ENCODE data around the gene ATG4C. TPM values are rescaled to one million over a fixed set of nuclear protein-coding genes. Genes with fewer than 3 reads are reported as not detected.
"Not testable (repeated sequence)": the region's sequence is repeated elsewhere in the genome, so short reads cannot be mapped to it uniquely, and the experiment has no call there.

ATG4C gene
- total RNA-seq, result 13.7 TPM
- long read RNA-seq, transcript ATG4C-201 (11 exons, 2,938 nt), result major isoform, 9 of 19 reads
- long read RNA-seq, transcript ATG4C-203 (11 exons, 2,890 nt), result minor isoform, 6 of 19 reads
- long read RNA-seq, partial matches to known transcripts, result 1 of 19 reads
- long read RNA-seq, other reads (novel, unspliced or antisense), result 3 of 19 reads

GRCh38 chr1:62783736-62784508 is at the start of gene ATG4C:
Gene ATG4C, plus strand, starts transcription at chr1:62784132. Its CDS starts 19,655 bp downstream, at chr1:62803787.
- ATAC-seq (peak; percentile 99), DNase-seq (peak; percentile 96)
- intact Hi-C loops (cut with DNase I), result no loop called here
- no peaks in the 10 kb centered on the region for H3K27me3 ChIP-seq
- H3K36me3 ChIP-seq, result no peaks in the 10 kb centered on the region
- no peaks in the 10 kb centered on the region for H3K4me1 ChIP-seq
- TF ChIP-seq CTCF (IDR thresholded peaks at IDR 0.05), result no peak
- H3K4me3 ChIP-seq, result peak within 1 kb of the TSS; percentile 75
- H3K9me3 ChIP-seq, result no peaks in the 10 kb centered on the region
- H3K27ac ChIP-seq, result peak within 1 kb of the TSS; percentile 95

DNA sequence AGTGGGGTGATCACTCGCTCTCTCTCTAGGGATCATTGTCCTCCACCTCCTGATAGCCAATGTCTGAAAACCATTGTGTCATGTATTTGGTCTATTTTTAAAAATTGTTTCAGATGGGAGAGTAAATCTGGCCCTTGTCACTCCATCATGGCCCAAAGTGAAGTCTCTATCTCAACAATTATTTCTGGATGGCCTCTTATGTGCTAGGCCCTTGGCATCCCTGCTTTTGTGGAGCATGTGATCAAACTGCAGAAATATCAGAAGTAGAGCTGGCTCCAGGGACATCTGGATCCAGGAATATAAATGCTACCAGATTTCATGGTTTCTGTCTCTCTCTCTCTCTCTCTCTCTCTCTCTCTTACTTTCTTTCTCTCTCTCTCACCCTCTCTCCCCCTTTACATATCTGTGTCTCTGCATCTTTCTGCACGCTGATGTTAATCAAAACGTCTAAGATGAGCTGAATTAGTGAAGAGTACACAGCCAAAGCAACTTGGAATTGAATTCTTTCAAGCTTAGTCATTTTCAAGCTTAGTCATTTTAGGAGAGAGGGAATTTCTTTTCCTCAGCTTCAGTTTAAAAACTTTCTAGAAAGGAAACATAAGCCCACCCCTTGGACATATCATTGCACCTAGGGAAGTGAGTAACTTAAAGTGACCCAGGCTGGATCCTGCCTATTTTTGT is 48.3 kb upstream of the ATG4C start:
- no peaks in the 10 kb centered on the region for H3K9me3 ChIP-seq
- no peaks in the 10 kb centered on the region for H3K4me1 ChIP-seq
- no peak for TF ChIP-seq CTCF (IDR thresholded peaks at IDR 0.05)
- H3K36me3 ChIP-seq, result no peaks in the 10 kb centered on the region
- no peaks in the 10 kb centered on the region for H3K27me3 ChIP-seq
- intact Hi-C loops (cut with DNase I), result no loop called here
- H3K27ac ChIP-seq, result no peak overlapping the region
- DNase-seq, result no peak
- no peak for ATAC-seq
- no peak overlapping the region for H3K4me3 ChIP-seq

DNA sequence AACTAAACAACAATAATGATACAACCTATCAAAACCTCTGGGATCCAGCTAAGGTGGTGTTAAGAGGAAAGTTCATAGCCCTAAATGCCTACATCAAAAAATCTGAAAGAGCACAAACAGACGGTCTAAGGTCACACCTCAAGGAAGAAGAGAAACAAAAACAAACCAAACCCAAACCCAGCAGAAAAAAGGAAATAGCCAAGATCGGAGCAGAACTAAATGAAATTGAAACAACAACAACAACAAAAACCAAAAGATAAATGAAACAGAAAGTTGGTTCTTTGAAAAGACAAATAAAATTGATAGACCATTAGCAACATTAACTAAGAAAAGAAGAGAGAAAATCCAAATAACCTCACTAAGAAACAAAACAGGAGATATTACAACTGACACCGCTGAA is 43.2 kb upstream of the ATG4C start:
- not testable (repeated sequence) for ATAC-seq
- intact Hi-C loops (cut with DNase I), result loop anchor here (10.0 kb wide), 1 partner anchor 236 kb away; no protein-coding TSS in a partner anchor

GRCh38 chr1:62744611-62745577 is 39.0 kb upstream of the ATG4C start:
- TF ChIP-seq CTCF (IDR thresholded peaks at IDR 0.05), result no peak
- ATAC-seq, result no peak
- Histone ChIP-seq H3K4me3 (no peak overlapping the region), H3K27me3 (no peaks in the 10 kb centered on the region), H3K4me1 (no peaks in the 10 kb centered on the region), H3K9me3 (no peaks in the 10 kb centered on the region), H3K27ac (no peak overlapping the region), H3K36me3 (no peaks in the 10 kb centered on the region)
- intact Hi-C loops (cut with DNase I), result loop anchor here (10.0 kb wide), 1 partner anchor 240 kb away; no protein-coding TSS in a partner anchor
- no peak for DNase-seq

More for the DNA sequence above, 43.2 kb upstream of the ATG4C start:
- H3K4me1 ChIP-seq, H3K27me3 ChIP-seq, H3K27ac ChIP-seq, H3K9me3 ChIP-seq, H3K4me3 ChIP-seq, DNase-seq, H3K36me3 ChIP-seq: not testable (repeated sequence)

GRCh38 chr1:62746086-62746808 is 37.7 kb upstream of the ATG4C start:
- intact Hi-C loops (cut with DNase I), result loop anchor here (10.0 kb wide), 1 partner anchor 241 kb away; no protein-coding TSS in a partner anchor
- no peak overlapping the region for H3K4me3 ChIP-seq

More at GRCh38 chr1:62746086-62746808, 37.7 kb upstream of the ATG4C start:
- Histone ChIP-seq H3K27ac (no peak overlapping the region), H3K27me3 (no peaks in the 10 kb centered on the region), H3K4me1 (no peaks in the 10 kb centered on the region), H3K36me3 (no peaks in the 10 kb centered on the region), H3K9me3 (no peaks in the 10 kb centered on the region)
- ATAC-seq, result peak; percentile 48
- DNase-seq, result no peak
- peak; percentile 64 for TF ChIP-seq CTCF (IDR thresholded peaks at IDR 0.05)

All from upper lobe of right lung (tissue), 1 donor.